HepG2 (cell line): ENCODE measurements around the gene CALM1. TPM values are rescaled to one million over a fixed set of nuclear protein-coding genes. Genes with fewer than 3 reads are reported as not detected.
A peak's percentile ranks its signal among the peaks of the same experiment; 100 is the strongest.

ENCODE experiments used
- CENPT ChIP-seq: sonication (generic); formaldehyde crosslinking; IDR thresholded peaks from 2 replicates; pipeline ENCODE4 v1.8.0; 2022; ENCODE audit warnings: low read depth, mild to moderate bottlenecking, moderate library complexity, missing genetic modification reagents
- EED ChIP-seq: sonication (generic); formaldehyde crosslinking; IDR thresholded peaks from 2 replicates; pipeline ENCODE4 v1.5.0; 2020; ENCODE audit warnings: mild to moderate bottlenecking, missing genetic modification reagents
- GABPA ChIP-seq, 2 experiments: IDR thresholded peaks; 2 replicates each; pipeline ENCODE4 v1.6.1; 2011 to 2016; ENCODE audit warnings: low read depth in 2 of 2, low read length in 1 of 2, missing biosample characterization in 1 of 2, missing genetic modification characterization in 1 of 2
- HDAC6 ChIP-seq: fragments of 200-600 bp; sonication (generic); IDR thresholded peaks from 2 replicates; pipeline ENCODE4 v1.7.0; 2017; ENCODE audit warnings: mild to moderate bottlenecking, antibody characterized with exemption, low read length, low read depth
- MAFF ChIP-seq: IDR thresholded peaks from 2 replicates; pipeline ENCODE4 v1.6.1; 2011; ENCODE audit warnings: low read depth, low read length, improper control_type of control experiment
- MED8 ChIP-seq: sonication (generic); formaldehyde crosslinking; IDR thresholded peaks from 2 replicates; pipeline ENCODE4 v1.8.1; 2023; ENCODE audit warnings: mild to moderate bottlenecking, missing genetic modification reagents; ENCODE audit not compliant: insufficient replicate concordance
- MIER3 ChIP-seq: IDR thresholded peaks from 2 replicates; pipeline ENCODE4 v1.6.1; 2016; ENCODE audit warnings: missing compliant biosample characterization, borderline replicate concordance
- MTF1 ChIP-seq: sonication (generic); formaldehyde crosslinking; IDR thresholded peaks from 2 replicates; pipeline ENCODE4 v1.5.0; 2020; ENCODE audit warnings: missing genetic modification reagents
- SIN3B ChIP-seq: fragments of 150-350 bp; IDR thresholded peaks from 2 replicates; pipeline ENCODE4 v1.6.1; 2014; ENCODE audit warnings: low read length
- ZC3H4 ChIP-seq: sonication (generic); formaldehyde crosslinking; IDR thresholded peaks from 2 replicates; pipeline ENCODE4 v1.4.0; 2020; ENCODE audit warnings: missing genetic modification reagents, borderline replicate concordance
- ZKSCAN8 ChIP-seq: IDR thresholded peaks from 2 replicates; pipeline ENCODE4 v1.6.1; 2016; ENCODE audit warnings: borderline replicate concordance, missing genetic modification reagents, missing compliant biosample characterization
- ZMYM3 ChIP-seq: sonication (generic); formaldehyde crosslinking; IDR thresholded peaks from 2 replicates; pipeline ENCODE4 v1.5.1; 2020; ENCODE audit warnings: mild to moderate bottlenecking, missing genetic modification reagents
- ZNF746 ChIP-seq: sonication (generic); formaldehyde crosslinking; IDR thresholded peaks from 2 replicates; pipeline ENCODE4 v1.8.0; 2022; ENCODE audit warnings: mild to moderate bottlenecking, missing genetic modification reagents
- polyA plus RNA-seq, 8 experiments: library from polyadenylated mRNA; depleted of rRNA in 3 of 8; stranded (reverse) in 7 of 8; unstranded in 1 of 8; fragments of >200 nt; fragmentation: Illumina TruSeq in 4 of 8; extraction: Trizol in 4 of 8; gene quantifications; 2 replicates each; pipeline versions ENCODE4 v1.2.1 to v1.2.3, GENCODE V29; 2011 to 2016; ENCODE audit warnings: low read depth in 4 of 8, missing spikeins in 1 of 8, mixed read lengths in 1 of 8; ENCODE audit not compliant: insufficient read depth in 1 of 8
- total RNA-seq, 5 experiments: library from RNA; depleted of rRNA; stranded (reverse); fragments of >200 nt; fragmentation: Illumina TruSeq; extraction: Trizol; gene quantifications; 2 replicates each; pipeline ENCODE4 v1.2.3, GENCODE V29; 2016; ENCODE audit warnings: low read depth in 1 of 5
- TF ChIP-seq, protein P1 (sequence below): sonication (generic); formaldehyde crosslinking; IDR thresholded peaks from one replicate; pipeline ENCODE4 v1.5.1; 2020; ENCODE audit warnings: mild to moderate bottlenecking, missing genetic modification reagents; ENCODE audit errors: not compliant biosample characterization
- TF ChIP-seq, protein P2 (sequence below): IDR thresholded peaks from 2 replicates; pipeline ENCODE4 v1.6.1; 2016; ENCODE audit warnings: low read depth, control low read depth
- TF ChIP-seq, protein P3 (sequence below): sonication (generic); formaldehyde crosslinking; IDR thresholded peaks from 2 replicates; pipeline ENCODE4 v1.4.0; 2020; ENCODE audit warnings: mild to moderate bottlenecking, missing genetic modification reagents

The CALM1 gene
- total and polyA plus RNA-seq, 2 of the 13 experiments (the other 11 are each of a cell fraction or from before 2014, with no cell fraction given), result 110 to 238 TPM

DNA sequence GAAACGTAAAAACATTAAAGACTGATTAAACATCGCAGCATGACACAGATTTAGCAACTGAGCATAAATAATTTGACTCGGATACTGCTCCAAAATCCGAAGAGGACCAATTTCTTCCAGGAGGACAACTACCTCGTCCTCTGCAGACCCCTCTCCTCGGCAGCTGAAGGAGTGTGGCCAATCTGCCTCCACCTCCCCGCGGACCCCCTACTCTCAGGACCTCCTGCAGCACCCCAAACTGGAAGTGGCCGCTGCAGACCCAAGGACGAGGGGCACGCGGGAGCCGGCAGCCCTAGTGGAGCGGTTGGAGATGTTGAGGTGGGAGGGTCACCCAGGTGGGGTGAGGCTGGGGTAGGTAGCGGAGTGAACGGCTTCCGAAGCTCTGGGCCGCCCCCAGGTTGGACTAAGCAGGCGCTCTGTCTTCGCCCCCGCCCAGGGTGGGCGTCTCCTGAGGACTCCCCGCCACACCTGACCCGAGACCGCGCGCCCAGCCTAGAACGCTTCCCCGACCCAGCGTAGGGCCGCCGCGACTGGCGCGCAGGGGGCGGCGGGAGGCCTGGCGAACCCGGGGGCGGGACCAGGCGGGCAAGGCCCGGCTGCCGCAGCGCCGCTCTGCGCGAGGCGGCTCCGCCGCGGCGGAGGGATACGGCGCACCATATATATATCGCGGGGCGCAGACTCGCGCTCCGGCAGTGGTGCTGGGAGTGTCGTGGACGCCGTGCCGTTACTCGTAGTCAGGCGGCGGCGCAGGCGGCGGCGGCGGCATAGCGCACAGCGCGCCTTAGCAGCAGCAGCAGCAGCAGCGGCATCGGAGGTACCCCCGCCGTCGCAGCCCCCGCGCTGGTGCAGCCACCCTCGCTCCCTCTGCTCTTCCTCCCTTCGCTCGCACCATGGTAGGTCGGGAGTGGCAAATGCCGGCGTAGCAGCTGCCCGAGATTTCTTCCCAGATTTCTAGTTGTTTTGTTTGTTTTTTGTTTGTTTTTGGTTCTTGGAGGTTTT, at the start of gene CALM1 (continued):
- TF ChIP-seq MAFF, result no peak
- TF ChIP-seq HDAC6, result no peak
- no peak for TF ChIP-seq ZKSCAN8 (CRISPR knock-in tag)
- peak; percentile 81; the same call in 1 of the 2 replicates for TF ChIP-seq ZNF746
- TF ChIP-seq, protein P1, sequence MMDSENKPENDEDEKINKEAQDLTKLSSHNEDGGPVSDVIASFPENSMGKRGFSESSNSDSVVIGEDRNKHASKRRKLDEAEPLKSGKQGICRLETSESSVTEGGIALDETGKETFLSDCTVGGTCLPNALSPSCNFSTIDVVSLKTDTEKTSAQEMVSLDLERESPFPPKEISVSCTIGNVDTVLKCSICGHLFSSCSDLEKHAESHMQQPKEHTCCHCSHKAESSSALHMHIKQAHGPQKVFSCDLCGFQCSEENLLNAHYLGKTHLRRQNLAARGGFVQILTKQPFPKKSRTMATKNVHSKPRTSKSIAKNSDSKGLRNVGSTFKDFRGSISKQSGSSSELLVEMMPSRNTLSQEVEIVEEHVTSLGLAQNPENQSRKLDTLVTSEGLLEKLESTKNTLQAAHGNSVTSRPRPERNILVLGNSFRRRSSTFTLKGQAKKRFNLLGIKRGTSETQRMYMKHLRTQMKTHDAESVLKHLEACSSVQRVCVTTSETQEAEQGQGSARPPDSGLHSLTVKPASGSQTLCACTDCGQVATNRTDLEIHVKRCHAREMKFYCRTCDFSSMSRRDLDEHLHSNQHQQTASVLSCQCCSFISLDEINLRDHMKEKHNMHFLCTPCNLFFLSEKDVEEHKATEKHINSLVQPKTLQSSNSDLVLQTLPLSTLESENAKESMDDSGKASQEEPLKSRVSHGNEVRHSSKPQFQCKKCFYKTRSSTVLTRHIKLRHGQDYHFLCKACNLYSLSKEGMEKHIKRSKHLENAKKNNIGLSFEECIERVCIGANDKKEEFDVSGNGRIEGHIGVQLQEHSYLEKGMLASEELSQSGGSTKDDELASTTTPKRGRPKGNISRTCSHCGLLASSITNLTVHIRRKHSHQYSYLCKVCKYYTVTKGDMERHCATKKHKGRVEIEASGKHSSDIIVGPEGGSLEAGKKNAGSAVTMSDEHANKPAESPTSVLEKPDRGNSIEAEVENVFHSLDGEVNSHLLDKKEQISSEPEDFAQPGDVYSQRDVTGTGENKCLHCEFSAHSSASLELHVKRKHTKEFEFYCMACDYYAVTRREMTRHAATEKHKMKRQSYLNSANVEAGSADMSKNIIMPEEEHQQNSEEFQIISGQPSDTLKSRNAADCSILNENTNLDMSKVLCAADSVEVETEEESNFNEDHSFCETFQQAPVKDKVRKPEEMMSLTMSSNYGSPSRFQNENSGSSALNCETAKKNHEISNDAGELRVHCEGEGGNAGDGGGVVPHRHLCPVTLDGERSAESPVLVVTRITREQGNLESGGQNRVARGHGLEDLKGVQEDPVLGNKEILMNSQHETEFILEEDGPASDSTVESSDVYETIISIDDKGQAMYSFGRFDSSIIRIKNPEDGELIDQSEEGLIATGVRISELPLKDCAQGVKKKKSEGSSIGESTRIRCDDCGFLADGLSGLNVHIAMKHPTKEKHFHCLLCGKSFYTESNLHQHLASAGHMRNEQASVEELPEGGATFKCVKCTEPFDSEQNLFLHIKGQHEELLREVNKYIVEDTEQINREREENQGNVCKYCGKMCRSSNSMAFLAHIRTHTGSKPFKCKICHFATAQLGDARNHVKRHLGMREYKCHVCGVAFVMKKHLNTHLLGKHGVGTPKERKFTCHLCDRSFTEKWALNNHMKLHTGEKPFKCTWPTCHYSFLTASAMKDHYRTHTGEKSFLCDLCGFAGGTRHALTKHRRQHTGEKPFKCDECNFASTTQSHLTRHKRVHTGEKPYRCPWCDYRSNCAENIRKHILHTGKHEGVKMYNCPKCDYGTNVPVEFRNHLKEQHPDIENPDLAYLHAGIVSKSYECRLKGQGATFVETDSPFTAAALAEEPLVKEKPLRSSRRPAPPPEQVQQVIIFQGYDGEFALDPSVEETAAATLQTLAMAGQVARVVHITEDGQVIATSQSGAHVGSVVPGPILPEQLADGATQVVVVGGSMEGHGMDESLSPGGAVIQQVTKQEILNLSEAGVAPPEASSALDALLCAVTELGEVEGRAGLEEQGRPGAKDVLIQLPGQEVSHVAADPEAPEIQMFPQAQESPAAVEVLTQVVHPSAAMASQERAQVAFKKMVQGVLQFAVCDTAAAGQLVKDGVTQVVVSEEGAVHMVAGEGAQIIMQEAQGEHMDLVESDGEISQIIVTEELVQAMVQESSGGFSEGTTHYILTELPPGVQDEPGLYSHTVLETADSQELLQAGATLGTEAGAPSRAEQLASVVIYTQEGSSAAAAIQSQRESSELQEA (CRISPR knock-in tag), result peak; percentile 76
- no peak for TF ChIP-seq MIER3 (CRISPR knock-in tag)
- TF ChIP-seq, protein P2, sequence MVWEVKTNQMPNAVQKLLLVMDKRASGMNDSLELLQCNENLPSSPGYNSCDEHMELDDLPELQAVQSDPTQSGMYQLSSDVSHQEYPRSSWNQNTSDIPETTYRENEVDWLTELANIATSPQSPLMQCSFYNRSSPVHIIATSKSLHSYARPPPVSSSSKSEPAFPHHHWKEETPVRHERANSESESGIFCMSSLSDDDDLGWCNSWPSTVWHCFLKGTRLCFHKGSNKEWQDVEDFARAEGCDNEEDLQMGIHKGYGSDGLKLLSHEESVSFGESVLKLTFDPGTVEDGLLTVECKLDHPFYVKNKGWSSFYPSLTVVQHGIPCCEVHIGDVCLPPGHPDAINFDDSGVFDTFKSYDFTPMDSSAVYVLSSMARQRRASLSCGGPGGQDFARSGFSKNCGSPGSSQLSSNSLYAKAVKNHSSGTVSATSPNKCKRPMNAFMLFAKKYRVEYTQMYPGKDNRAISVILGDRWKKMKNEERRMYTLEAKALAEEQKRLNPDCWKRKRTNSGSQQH (CRISPR knock-in tag), result peak; percentile 97
- TF ChIP-seq CENPT, result peak; percentile 40; the same call in 1 of the 2 replicates
- TF ChIP-seq GABPA (IDR thresholded peaks at IDR 0.05; ENCODE audit: low read depth, low read length), result no peak
- no peak; the same call in 1 of the 2 replicates for TF ChIP-seq GABPA (CRISPR knock-in tag; IDR thresholded peaks at IDR 0.05; ENCODE audit: low read depth)
- TF ChIP-seq SIN3B, result no peak
- TF ChIP-seq ZC3H4 (CRISPR knock-in tag), result no peak
- TF ChIP-seq, protein P3, sequence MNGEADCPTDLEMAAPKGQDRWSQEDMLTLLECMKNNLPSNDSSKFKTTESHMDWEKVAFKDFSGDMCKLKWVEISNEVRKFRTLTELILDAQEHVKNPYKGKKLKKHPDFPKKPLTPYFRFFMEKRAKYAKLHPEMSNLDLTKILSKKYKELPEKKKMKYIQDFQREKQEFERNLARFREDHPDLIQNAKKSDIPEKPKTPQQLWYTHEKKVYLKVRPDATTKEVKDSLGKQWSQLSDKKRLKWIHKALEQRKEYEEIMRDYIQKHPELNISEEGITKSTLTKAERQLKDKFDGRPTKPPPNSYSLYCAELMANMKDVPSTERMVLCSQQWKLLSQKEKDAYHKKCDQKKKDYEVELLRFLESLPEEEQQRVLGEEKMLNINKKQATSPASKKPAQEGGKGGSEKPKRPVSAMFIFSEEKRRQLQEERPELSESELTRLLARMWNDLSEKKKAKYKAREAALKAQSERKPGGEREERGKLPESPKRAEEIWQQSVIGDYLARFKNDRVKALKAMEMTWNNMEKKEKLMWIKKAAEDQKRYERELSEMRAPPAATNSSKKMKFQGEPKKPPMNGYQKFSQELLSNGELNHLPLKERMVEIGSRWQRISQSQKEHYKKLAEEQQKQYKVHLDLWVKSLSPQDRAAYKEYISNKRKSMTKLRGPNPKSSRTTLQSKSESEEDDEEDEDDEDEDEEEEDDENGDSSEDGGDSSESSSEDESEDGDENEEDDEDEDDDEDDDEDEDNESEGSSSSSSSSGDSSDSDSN (CRISPR knock-in tag), result peak; percentile 87
- TF ChIP-seq MTF1 (CRISPR knock-in tag), result peak; percentile 93
- peak; percentile 90 for TF ChIP-seq EED (CRISPR knock-in tag)
- TF ChIP-seq ZMYM3, result no peak
- TF ChIP-seq MED8 (CRISPR knock-in tag), result peak; percentile 89
